Left lung (tissue), 14 donors: ENCODE measurements around the gene GBE1. TPM values are rescaled to one million over a fixed set of nuclear protein-coding genes. Genes with fewer than 3 reads are reported as not detected.

Experiments
- ATAC-seq: fragments of 200-7000 bp; cut with Tn5 transposase; one replicate; pipeline ENCODE4 v1.9.1; 2020; ENCODE audit warnings: moderate library complexity
- DNase-seq, 4 donors: peaks; one replicate each; pipeline ENCODE4 v3.0.0-alpha.2; 2013 to 2020
- H3K27ac ChIP-seq, 2 donors: fragments of 200-600 bp; sonication (generic) in 1 of 2; one replicate each; pipeline versions ENCODE4 v1.5.0 to v1.8.0; 2020 to 2021
- H3K27me3 ChIP-seq, 2 donors: fragments of 200-600 bp; sonication (generic) in 1 of 2; one replicate each; pipeline versions ENCODE4 v1.5.0 to v1.8.0; 2020 to 2021
- H3K36me3 ChIP-seq, 2 donors: fragments of 200-600 bp; sonication (generic) in 1 of 2; one replicate each; pipeline versions ENCODE4 v1.5.0 to v1.8.0; 2020 to 2021
- H3K4me1 ChIP-seq, 2 donors: fragments of 200-600 bp; one replicate each; pipeline ENCODE4 v1.8.0; 2021
- H3K4me3 ChIP-seq, 2 donors: fragments of 200-600 bp; sonication (generic) in 1 of 2; one replicate each; pipeline versions ENCODE4 v1.5.0 to v1.8.0; 2020 to 2021; ENCODE audit warnings: mild to moderate bottlenecking in 1 of 2
- H3K9me3 ChIP-seq, 2 donors: fragments of 200-600 bp; sonication (generic) in 1 of 2; one replicate each; pipeline versions ENCODE4 v1.5.0 to v1.8.0; 2020 to 2021
- CTCF ChIP-seq, 2 donors: fragments of 200-600 bp; sonication (generic) in 1 of 2; IDR thresholded peaks; one replicate each; pipeline versions ENCODE4 v1.5.0 to v1.8.0; 2021; ENCODE audit warnings: antibody characterized with exemption in 2 of 2
- intact Hi-C, 2 donors: fragments of 100-400 bp; cut with DNase I; formaldehyde crosslinking; loops; one replicate each; pipeline versions ENCODE4 v1.11.2 to v1.14.2; 2022
- long read RNA-seq, 12 donors: library from polyadenylated mRNA in 2 of 12; unstranded in 2 of 12; transcript quantifications; one replicate each; pipeline ENCODE4 v2.0.0 and lab custom pipeline, GENCODE V29; 2019 to 2026
- polyA plus RNA-seq, 6 donors: library from polyadenylated mRNA; unstranded; fragments of 120-200 nt; gene quantifications; one replicate each; pipeline ENCODE4 v1.2.1, GENCODE V29; 2013; ENCODE audit not compliant: insufficient read length in 6 of 6
- total RNA-seq, 2 donors: library from RNA; stranded (reverse); fragmentation: NEBNext Ultra II Directional; extraction: Animal tissue kit (Norgen Biotek cat#: 25700); gene quantifications; one replicate each; pipeline ENCODE4 v1.2.1, GENCODE V29; 2021
- donor health status: DM: no; HTN: yes; CAD: no.
- donor health status: DM: no; HTN: no; CAD: no.

The GBE1 gene
- total RNA-seq (10 to 100 TPM; 30.3 to 53.1 TPM), polyA plus RNA-seq (10 to 100 TPM; 13.3 to 17.1 (median 15.0) TPM)
- long read RNA-seq, donor 1, partial matches to known transcripts = 11 of 13 reads
- long read RNA-seq, donor 1, other reads (novel, unspliced or antisense) = 0 of 13 reads
- long read RNA-seq, donor 2, partial matches to known transcripts = 5 of 6 reads
- long read RNA-seq, donor 2, other reads (novel, unspliced or antisense) = 0 of 6 reads
- long read RNA-seq, donor 3, partial matches to known transcripts = 8 of 11 reads
- long read RNA-seq, donor 3, other reads (novel, unspliced or antisense) = 0 of 11 reads
- long read RNA-seq, donor 4, partial matches to known transcripts = 5 of 7 reads
- long read RNA-seq, donor 4, other reads (novel, unspliced or antisense) = 1 of 7 reads
- long read RNA-seq, donor 5, partial matches to known transcripts = 7 of 9 reads
- long read RNA-seq, donor 5, other reads (novel, unspliced or antisense) = 0 of 9 reads
- long read RNA-seq, donor 6, partial matches to known transcripts = 0 of 2 reads
- long read RNA-seq, donor 6, other reads (novel, unspliced or antisense) = 0 of 2 reads
- long read RNA-seq, donor 7, partial matches to known transcripts = 0 of 2 reads
- long read RNA-seq, donor 7, other reads (novel, unspliced or antisense) = 0 of 2 reads
- long read RNA-seq, donor 8, partial matches to known transcripts = 0 of 3 reads
- long read RNA-seq, donor 8, other reads (novel, unspliced or antisense) = 0 of 3 reads
- long read RNA-seq, donor 9 = 0 reads
- long read RNA-seq, donor 10, partial matches to known transcripts = 0 of 1 reads
- long read RNA-seq, donor 10, other reads (novel, unspliced or antisense) = 0 of 1 reads
- long read RNA-seq, donor 11, partial matches to known transcripts = 5 of 6 reads
- long read RNA-seq, donor 11, other reads (novel, unspliced or antisense) = 0 of 6 reads
- long read RNA-seq, donor 12, partial matches to known transcripts = 6 of 8 reads
- long read RNA-seq, donor 12, other reads (novel, unspliced or antisense) = 0 of 8 reads

- ATAC-seq (peak; percentile 96), DNase-seq (peak; percentile 91 to 99 (median 94))
- peak in 1 of 2 donors; percentile 36 for TF ChIP-seq CTCF (IDR thresholded peaks at IDR 0.05)
- Histone ChIP-seq H3K36me3 (peaks cover 0 to 8% of the 10 kb centered on the region in 2 donors), H3K4me1 (peaks cover 0 to 43% of the 10 kb centered on the region in 2 donors), H3K4me3 (peak within 1 kb of the TSS; percentile 50 to 63), H3K9me3 (no peaks in the 10 kb centered on the region), H3K27ac (peak within 1 kb of the TSS; percentile 99 to 100), H3K27me3 (no peaks in the 10 kb centered on the region)
- intact Hi-C loops = no loop called here
Measured at GRCh38 chr3:81760924-81761903, at the start of gene GBE1. TSS of gene GBE1 (minus strand) at chr3:81761645. CDS start at chr3:81761517, 128 bp downstream.

- Histone ChIP-seq H3K4me3 (no peak overlapping the region), H3K4me1 (no peaks in the 10 kb centered on the region), H3K27me3 (no peaks in the 10 kb centered on the region), H3K36me3 (no peaks in the 10 kb centered on the region), H3K27ac (no peak overlapping the region), H3K9me3 (peaks cover 0 to 3% of the 10 kb centered on the region in 2 donors)
- DNase-seq = no peak
- TF ChIP-seq CTCF (IDR thresholded peaks at IDR 0.05) = no peak
- intact Hi-C loops = no loop called here
- no peak for ATAC-seq
Measured at GRCh38 chr3:81808900-81809299, 47.5 kb upstream of the GBE1 start.

GRCh38 chr3:81799403-81799802 lies 38.0 kb upstream of the GBE1 start:
- no peak for TF ChIP-seq CTCF (IDR thresholded peaks at IDR 0.05)
- intact Hi-C loops = no loop called here
- no peak for DNase-seq
- Histone ChIP-seq H3K4me1 (no peaks in the 10 kb centered on the region), H3K36me3 (no peaks in the 10 kb centered on the region), H3K27ac (no peak overlapping the region), H3K27me3 (no peaks in the 10 kb centered on the region), H3K9me3 (no peaks in the 10 kb centered on the region), H3K4me3 (no peak overlapping the region)
- no peak for ATAC-seq

- intact Hi-C loops = no loop called here
- H3K27ac ChIP-seq = no peak overlapping the region
- H3K9me3 ChIP-seq = no peaks in the 10 kb centered on the region
- no peak for ATAC-seq
- no peaks in the 10 kb centered on the region for H3K27me3 ChIP-seq
- no peaks in the 10 kb centered on the region for H3K36me3 ChIP-seq
- peaks cover 0 to 3% of the 10 kb centered on the region in 2 donors for H3K4me1 ChIP-seq
- no peak overlapping the region for H3K4me3 ChIP-seq
- TF ChIP-seq CTCF (IDR thresholded peaks at IDR 0.05) = no peak
- no peak for DNase-seq
Measured at GRCh38 chr3:81793410-81793809, 32.0 kb upstream of the GBE1 start.
